Ishikawa (cell line): ENCODE measurements around the gene ARID3A.

Experiments
- CEBPB ChIP-seq: IDR thresholded peaks from 2 replicates; pipeline ENCODE4 v1.6.1; 2012
- CREB1 ChIP-seq: IDR thresholded peaks from 2 replicates; pipeline ENCODE4 v1.6.1; 2012; ENCODE audit warnings: low read depth
- EP300 ChIP-seq: IDR thresholded peaks from 2 replicates; pipeline ENCODE4 v1.6.1; 2012; ENCODE audit warnings: borderline replicate concordance
- REST ChIP-seq: IDR thresholded peaks from 2 replicates; pipeline ENCODE4 v1.6.1; 2012; ENCODE audit warnings: low read depth, mild to moderate bottlenecking

- TF ChIP-seq REST (no peak), EP300 (no peak), CEBPB (no peak), CREB1 (no peak)
Measured at GRCh38 chr19:943551-944170, 17.8 kb downstream of the ARID3A start.
